B cell (primary cell): ENCODE results near the gene NOL4L. TPM values are rescaled to one million over a fixed set of nuclear protein-coding genes. Genes with fewer than 3 reads are reported as not detected.

Source experiments
- ATAC-seq: fragments of 200-7000 bp; cut with Tn5 transposase; one replicate; pipeline ENCODE4 v1.10.0; 2021; ENCODE audit warnings: low read depth, mild to moderate bottlenecking, moderate number of reproducible peaks, moderate library complexity
- CTCF ChIA-PET: fragments of 350-600 bp; sonication (Branson Sonifier 250); formaldehyde crosslinking; loops from one replicate; lab custom pipeline; 2021; ENCODE audit warnings: antibody characterized with exemption, inconsistent platforms; lab: Charles Lee
- POLR2A ChIA-PET: fragments of 350-600 bp; sonication (Branson Sonifier 250); formaldehyde crosslinking; loops from one replicate; lab custom pipeline; 2021; ENCODE audit warnings: antibody characterized with exemption; lab: Charles Lee
- DNase-seq: peaks from one replicate; pipeline ENCODE4 v3.0.0; 2013
- H2AFZ ChIP-seq: 2 replicates; pipeline ENCODE4 v1.6.1; 2012; ENCODE audit warnings: mild to moderate bottlenecking, low read depth, low read length; ENCODE audit not compliant: insufficient read depth, poor library complexity, severe bottlenecking
- H3K27ac ChIP-seq, 2 donors: 1 replicate in 1 of 2; 2 replicates in 1 of 2; pipeline ENCODE4 v1.5.1; 2012 to 2013; ENCODE audit warnings: low read length in 2 of 2, mild to moderate bottlenecking in 2 of 2, moderate library complexity in 1 of 2
- H3K27me3 ChIP-seq, 4 experiments: fragments of 200-600 bp in 1 of 4; sonication (generic) in 1 of 4; replicated peaks in 1 of 4; 1 replicate in 2 of 4; 2 replicates in 2 of 4; pipeline versions ENCODE4 v1.6.1 to v1.7.0; 2013 to 2016; ENCODE audit warnings: low read length in 3 of 4, mild to moderate bottlenecking in 2 of 4, mixed read lengths in 1 of 4, moderate library complexity in 1 of 4; ENCODE audit not compliant: insufficient read depth in 4 of 4, control insufficient read depth in 3 of 4; ENCODE audit errors: control extremely low read depth in 1 of 4
- H3K36me3 ChIP-seq, 2 experiments: replicated peaks in 1 of 2; 1 replicate in 1 of 2; 2 replicates in 1 of 2; pipeline versions ENCODE4 v1.6.1 to v1.7.1; 2013; ENCODE audit warnings: low read length in 1 of 2; ENCODE audit not compliant: insufficient read depth in 2 of 2, control insufficient read depth in 1 of 2; ENCODE audit errors: control extremely low read depth in 1 of 2, extremely low read depth in 1 of 2
- H3K4me1 ChIP-seq, 2 donors: fragments of 200-600 bp in 1 of 2; sonication (generic) in 1 of 2; 1 replicate in 1 of 2; 2 replicates in 1 of 2; pipeline versions ENCODE4 v1.5.1 to v1.6.1; 2013 to 2017; ENCODE audit warnings: low read length in 2 of 2; ENCODE audit not compliant: control insufficient read depth in 2 of 2, insufficient read depth in 2 of 2
- H3K4me2 ChIP-seq: replicated peaks from 2 replicates; pipeline ENCODE3; 2012; ENCODE audit warnings: mild to moderate bottlenecking, low read depth, low read length; ENCODE audit not compliant: poor library complexity, severe bottlenecking
- H3K4me3 ChIP-seq, 5 experiments: fragments of 200-600 bp in 1 of 5; sonication (generic) in 1 of 5; 1 replicate in 3 of 5; 2 replicates in 2 of 5; pipeline versions ENCODE4 v1.5.1 to v1.7.0; 2011 to 2016; ENCODE audit warnings: low read length in 4 of 5, mild to moderate bottlenecking in 4 of 5, low read depth in 2 of 5, control low read depth in 1 of 5, moderate library complexity in 1 of 5; ENCODE audit not compliant: insufficient read depth in 1 of 5; ENCODE audit errors: control extremely low read depth in 1 of 5, extremely low read depth in 1 of 5
- H3K79me2 ChIP-seq: fragments of 200-600 bp; sonication (generic); one replicate; pipeline ENCODE4 v1.6.0; 2016; ENCODE audit warnings: low read length; ENCODE audit not compliant: control insufficient read depth, insufficient read depth
- H3K9ac ChIP-seq: fragments of 200-600 bp; sonication (generic); 2 replicates; pipeline ENCODE4 v1.6.1; 2017; ENCODE audit warnings: mild to moderate bottlenecking, low read length, moderate library complexity
- H3K9me3 ChIP-seq, 3 donors: one replicate each; pipeline versions ENCODE4 v1.6.1 to v1.7.1; 2013; ENCODE audit warnings: low read length in 2 of 3; ENCODE audit not compliant: control insufficient read depth in 2 of 3, insufficient read depth in 1 of 3; ENCODE audit errors: control extremely low read depth in 1 of 3
- H4K20me1 ChIP-seq: 2 replicates; pipeline ENCODE4 v1.6.0; 2012; ENCODE audit warnings: mild to moderate bottlenecking, low read length; ENCODE audit not compliant: insufficient read depth, control insufficient read depth, poor library complexity, severe bottlenecking
- H3K27ac Mint-ChIP-seq: one replicate; pipeline ENCODE4 v1.8.0; 2021; ENCODE audit warnings: mixed read lengths
- H3K27me3 Mint-ChIP-seq: one replicate; pipeline ENCODE4 v1.8.0; 2021; ENCODE audit warnings: mixed read lengths
- H3K4me1 Mint-ChIP-seq: one replicate; pipeline ENCODE4 v1.8.0; 2021; ENCODE audit warnings: mixed read lengths
- H3K4me3 Mint-ChIP-seq: one replicate; pipeline ENCODE4 v1.8.0; 2021; ENCODE audit warnings: mixed read lengths
- H3K9me3 Mint-ChIP-seq: one replicate; pipeline ENCODE4 v1.8.0; 2022; ENCODE audit warnings: mixed read lengths; ENCODE audit not compliant: insufficient read depth
- EZH2 ChIP-seq: IDR thresholded peaks from 2 replicates; pipeline ENCODE4 v1.6.1; 2012; ENCODE audit warnings: borderline replicate concordance, low read depth, mild to moderate bottlenecking, moderate library complexity, low read length; ENCODE audit not compliant: insufficient read depth, poor library complexity, severe bottlenecking
- WGBS: methylation state at CpG from one replicate; pipeline ENCODE4 v1.1.5; 2013; ENCODE audit warnings: missing lambda C conversion rate; ENCODE audit not compliant: insufficient coverage; 5-methylcytosine and 5-hydroxymethylcytosine counted together
- intact Hi-C: fragments of 100-400 bp; cut with micrococcal nuclease; formaldehyde crosslinking; loops from one replicate; pipeline ENCODE4 v1.10.0; 2022
- polyA plus RNA-seq: library from polyadenylated mRNA; depleted of rRNA; stranded (reverse); fragments of >200 nt; gene quantifications from 2 replicates; pipeline ENCODE4 v1.2.3, GENCODE V29; 2012
- total RNA-seq, 2 donors: library from RNA; stranded (reverse); fragments of 120-200 nt in 1 of 2; gene quantifications; 1 replicate in 1 of 2; 2 replicates in 1 of 2; pipeline versions ENCODE4 v1.2.3 to v1.2.4, GENCODE V29; 2013 to 2022
- TF ChIP-seq, protein P1 (sequence below): fragments of 200-600 bp; IDR thresholded peaks from one replicate; pipeline ENCODE4 v1.8.0; 2022; ENCODE audit warnings: antibody characterized with exemption, mild to moderate bottlenecking

The NOL4L gene
- total and polyA plus RNA-seq, 2 donors (not counting 1 experiment from before 2014, with no cell fraction given), result 6.5 to 7.9 TPM

DNA sequence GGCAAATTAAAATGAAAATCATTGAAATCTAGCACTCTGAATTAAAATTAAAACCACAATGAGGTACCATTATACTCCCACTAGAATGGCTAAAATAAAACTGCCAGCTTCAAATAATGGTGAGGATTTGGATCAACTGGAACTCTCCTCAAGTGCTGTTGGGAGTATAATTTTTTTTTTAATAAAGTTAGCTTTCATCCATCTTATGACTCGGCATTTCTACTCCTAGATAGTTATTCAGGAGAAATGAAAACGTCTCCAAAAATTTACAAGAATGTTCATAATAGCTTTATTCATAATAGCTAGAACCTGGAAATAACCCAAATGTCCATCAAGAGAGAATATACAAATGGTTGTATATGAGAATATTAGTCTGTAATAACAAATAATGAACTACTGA, 163.8 kb downstream of the NOL4L start:
- Histone ChIP-seq H3K4me2 (no peak overlapping the region), H3K4me1 (no peaks in the 10 kb centered on the region), H3K27me3 (no peaks in the 10 kb centered on the region), H3K27ac (no peak overlapping the region), H3K9me3 (no peaks in the 10 kb centered on the region), H4K20me1 (peaks cover 40% of the 10 kb centered on the region), H2AFZ (no peak overlapping the region), H3K36me3 (peaks cover 0 to 3% of the 10 kb centered on the region in 2 experiments), H3K9ac (no peak overlapping the region), H3K4me3 (no peak overlapping the region), H3K79me2 (peaks cover 79% of the 10 kb centered on the region)
- intact Hi-C loops, result no loop called here
- POLR2A ChIA-PET, result no interaction called here
- no peak for ATAC-seq
- no peak for TF ChIP-seq EZH2
- TF ChIP-seq, protein P1, sequence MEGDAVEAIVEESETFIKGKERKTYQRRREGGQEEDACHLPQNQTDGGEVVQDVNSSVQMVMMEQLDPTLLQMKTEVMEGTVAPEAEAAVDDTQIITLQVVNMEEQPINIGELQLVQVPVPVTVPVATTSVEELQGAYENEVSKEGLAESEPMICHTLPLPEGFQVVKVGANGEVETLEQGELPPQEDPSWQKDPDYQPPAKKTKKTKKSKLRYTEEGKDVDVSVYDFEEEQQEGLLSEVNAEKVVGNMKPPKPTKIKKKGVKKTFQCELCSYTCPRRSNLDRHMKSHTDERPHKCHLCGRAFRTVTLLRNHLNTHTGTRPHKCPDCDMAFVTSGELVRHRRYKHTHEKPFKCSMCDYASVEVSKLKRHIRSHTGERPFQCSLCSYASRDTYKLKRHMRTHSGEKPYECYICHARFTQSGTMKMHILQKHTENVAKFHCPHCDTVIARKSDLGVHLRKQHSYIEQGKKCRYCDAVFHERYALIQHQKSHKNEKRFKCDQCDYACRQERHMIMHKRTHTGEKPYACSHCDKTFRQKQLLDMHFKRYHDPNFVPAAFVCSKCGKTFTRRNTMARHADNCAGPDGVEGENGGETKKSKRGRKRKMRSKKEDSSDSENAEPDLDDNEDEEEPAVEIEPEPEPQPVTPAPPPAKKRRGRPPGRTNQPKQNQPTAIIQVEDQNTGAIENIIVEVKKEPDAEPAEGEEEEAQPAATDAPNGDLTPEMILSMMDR, result no peak
- no peak for DNase-seq
- no peaks in the 10 kb centered on the region for H3K9me3 Mint-ChIP-seq
- peaks cover 12% of the 10 kb centered on the region for H3K4me1 Mint-ChIP-seq
- CTCF ChIA-PET, result interaction anchor here (0.7 kb wide), 1 partner anchor 31 kb away, joined by 3 read pairs; no protein-coding TSS in a partner anchor
- H3K27me3 Mint-ChIP-seq, result no peaks in the 10 kb centered on the region
- no peak overlapping the region for H3K27ac Mint-ChIP-seq
- no CpG with 5 or more reads among the region's 2 CpGs for WGBS
- H3K4me3 Mint-ChIP-seq, result no peak overlapping the region

DNA sequence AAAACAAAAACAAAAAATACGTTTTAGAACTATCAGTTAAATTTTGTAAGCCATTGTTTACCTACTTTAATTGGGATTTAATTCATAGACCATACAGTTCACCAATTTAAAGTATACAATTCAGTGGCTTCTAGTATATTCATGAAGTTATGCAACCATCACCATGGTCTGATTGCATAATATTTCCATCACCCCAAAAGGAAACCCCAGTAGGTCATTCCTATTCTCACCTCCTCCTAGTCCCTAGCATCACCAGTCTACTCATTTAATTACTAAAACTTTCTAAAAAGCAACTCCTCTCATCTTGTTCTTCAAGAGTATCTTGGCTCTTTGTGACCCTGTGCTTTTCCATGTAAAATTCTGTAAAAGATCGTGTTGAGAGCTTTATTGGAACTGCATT, 166.8 kb downstream of the NOL4L start:
- H3K9me3 Mint-ChIP-seq, result no peaks in the 10 kb centered on the region
- ChIA-PET CTCF (interaction anchor here (0.7 kb wide), 1 partner anchor 395 kb away, joined by 4 read pairs; no protein-coding TSS in a partner anchor), POLR2A (no interaction called here)
- H2AFZ ChIP-seq, result no peak overlapping the region
- no peaks in the 10 kb centered on the region for H3K27me3 Mint-ChIP-seq
- no peak overlapping the region for H3K4me3 Mint-ChIP-seq
- intact Hi-C loops, result no loop called here
- TF ChIP-seq, protein P1, result no peak
- H4K20me1 ChIP-seq, result peaks cover 46% of the 10 kb centered on the region
- ATAC-seq (no peak), DNase-seq (no peak)
- H3K4me3 ChIP-seq, result no peak overlapping the region
- peaks cover 4 to 5% of the 10 kb centered on the region in 2 donors for H3K4me1 ChIP-seq
- no CpG with 5 or more reads among the region's 2 CpGs for WGBS
- peaks cover 76% of the 10 kb centered on the region for H3K79me2 ChIP-seq
- H3K27ac Mint-ChIP-seq, result no peak overlapping the region
- H3K4me2 ChIP-seq, result no peak overlapping the region
- peaks cover 0 to 3% of the 10 kb centered on the region in 2 experiments for H3K36me3 ChIP-seq
- H3K9ac ChIP-seq, result no peak overlapping the region
- no peaks in the 10 kb centered on the region for H3K27me3 ChIP-seq
- peaks cover 35% of the 10 kb centered on the region for H3K4me1 Mint-ChIP-seq
- no peaks in the 10 kb centered on the region for H3K9me3 ChIP-seq
- H3K27ac ChIP-seq, result no peak overlapping the region
